ENCODE data around the gene SNAI1.

SNAI1 gene

DNA sequence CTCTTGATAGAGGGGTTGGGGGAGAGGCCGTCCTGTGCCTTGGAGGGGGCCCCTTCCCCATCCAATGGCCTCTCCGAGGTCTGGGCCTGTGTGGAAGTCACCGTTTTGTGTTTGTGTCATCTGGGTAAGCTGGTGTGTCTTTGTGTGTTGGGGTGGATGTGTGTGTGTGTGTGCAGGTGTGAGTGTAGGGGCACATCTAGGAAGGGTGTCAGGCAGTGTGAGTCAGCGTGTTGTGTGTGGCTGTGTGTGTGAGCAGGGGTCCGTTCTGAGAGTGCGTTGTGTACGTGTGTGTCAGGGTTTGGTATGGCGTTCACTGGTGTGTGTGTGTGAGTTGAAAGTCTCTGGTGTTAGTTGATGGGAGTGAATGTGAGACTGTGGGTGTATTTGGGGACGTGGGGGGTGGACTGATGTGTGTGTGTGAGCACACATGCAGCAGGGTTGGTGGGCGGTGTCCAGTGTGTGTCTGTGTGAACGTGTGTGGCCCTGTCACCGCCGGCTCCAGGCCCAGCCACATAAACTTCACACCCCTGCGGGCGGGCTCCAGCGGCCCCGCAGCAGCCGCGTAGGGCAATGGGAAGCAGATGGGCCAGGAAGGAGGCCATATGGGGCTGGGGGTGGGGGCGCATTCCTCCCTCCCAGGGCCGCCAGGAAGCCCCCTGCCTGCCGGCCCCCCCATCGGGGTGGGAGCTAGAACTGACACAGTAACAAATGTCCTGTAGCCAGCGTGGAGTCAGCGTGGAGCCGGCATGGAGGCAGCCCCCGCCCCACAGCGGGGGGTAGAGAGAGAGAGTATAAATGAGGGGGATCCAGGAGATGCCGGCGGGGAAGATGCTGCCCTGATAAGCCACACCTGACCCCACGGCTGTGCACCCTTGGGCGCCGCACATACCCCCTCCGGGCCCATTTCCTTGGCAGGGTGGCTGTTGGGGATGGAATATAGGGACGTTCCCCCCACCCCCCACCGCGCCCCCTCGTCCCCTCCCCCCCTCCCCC lies 32.1 kb downstream of the SNAI1 start:
- H3K36me3 ChIP-seq (ENCODE audit: control insufficient read depth, insufficient read depth, low read length), result no peaks in the 10 kb centered on the region
- no peak overlapping the region for H2AFZ ChIP-seq
- H3K79me2 ChIP-seq, result no peaks in the 10 kb centered on the region
- no peak overlapping the region for H3K27ac ChIP-seq
- no peaks in the 10 kb centered on the region for H3K27me3 ChIP-seq (ENCODE audit: control insufficient read depth, insufficient read depth, low read length)
- H3K9ac ChIP-seq, result no peak overlapping the region
- no peaks in the 10 kb centered on the region for H3K9me3 ChIP-seq (ENCODE audit: control insufficient read depth, low read length)
- H3K4me2 ChIP-seq (ENCODE audit: low read length), result no peak overlapping the region
- H3K4me3 ChIP-seq (ENCODE audit: low read depth, low read length), result no peak overlapping the region
- H3K4me1 ChIP-seq, result no peaks in the 10 kb centered on the region
- TF ChIP-seq, protein P1, sequence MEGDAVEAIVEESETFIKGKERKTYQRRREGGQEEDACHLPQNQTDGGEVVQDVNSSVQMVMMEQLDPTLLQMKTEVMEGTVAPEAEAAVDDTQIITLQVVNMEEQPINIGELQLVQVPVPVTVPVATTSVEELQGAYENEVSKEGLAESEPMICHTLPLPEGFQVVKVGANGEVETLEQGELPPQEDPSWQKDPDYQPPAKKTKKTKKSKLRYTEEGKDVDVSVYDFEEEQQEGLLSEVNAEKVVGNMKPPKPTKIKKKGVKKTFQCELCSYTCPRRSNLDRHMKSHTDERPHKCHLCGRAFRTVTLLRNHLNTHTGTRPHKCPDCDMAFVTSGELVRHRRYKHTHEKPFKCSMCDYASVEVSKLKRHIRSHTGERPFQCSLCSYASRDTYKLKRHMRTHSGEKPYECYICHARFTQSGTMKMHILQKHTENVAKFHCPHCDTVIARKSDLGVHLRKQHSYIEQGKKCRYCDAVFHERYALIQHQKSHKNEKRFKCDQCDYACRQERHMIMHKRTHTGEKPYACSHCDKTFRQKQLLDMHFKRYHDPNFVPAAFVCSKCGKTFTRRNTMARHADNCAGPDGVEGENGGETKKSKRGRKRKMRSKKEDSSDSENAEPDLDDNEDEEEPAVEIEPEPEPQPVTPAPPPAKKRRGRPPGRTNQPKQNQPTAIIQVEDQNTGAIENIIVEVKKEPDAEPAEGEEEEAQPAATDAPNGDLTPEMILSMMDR (IDR thresholded peaks at IDR 0.05), result no peak

DNA sequence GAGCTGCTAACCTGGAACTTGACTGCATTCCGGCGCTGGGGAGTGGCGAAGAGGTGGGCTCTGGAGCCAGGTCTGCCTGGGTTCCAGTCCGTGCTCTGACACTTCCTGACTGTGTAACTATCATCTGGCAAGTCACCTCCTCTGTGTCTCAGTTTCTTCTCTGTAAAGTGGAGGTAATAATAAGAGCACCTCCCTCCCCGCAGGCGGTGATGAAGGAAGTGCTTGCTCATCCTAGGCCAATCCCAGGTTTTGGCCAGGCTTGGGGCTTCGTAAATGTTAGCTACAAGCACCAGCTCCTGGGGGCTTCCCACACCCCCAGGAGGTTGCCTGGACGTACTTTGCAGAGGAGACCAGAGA lies 32.8 kb downstream of the SNAI1 start:
- Histone ChIP-seq H2AFZ (no peak overlapping the region), H3K4me2 (ENCODE audit: low read length) (no peak overlapping the region), H3K27me3 (ENCODE audit: control insufficient read depth, insufficient read depth, low read length) (no peaks in the 10 kb centered on the region), H3K9me3 (ENCODE audit: control insufficient read depth, low read length) (no peaks in the 10 kb centered on the region), H3K4me3 (ENCODE audit: low read depth, low read length) (no peak overlapping the region), H3K27ac (no peak overlapping the region), H3K79me2 (no peaks in the 10 kb centered on the region), H3K4me1 (no peaks in the 10 kb centered on the region), H3K36me3 (ENCODE audit: control insufficient read depth, insufficient read depth, low read length) (no peaks in the 10 kb centered on the region), H3K9ac (no peak overlapping the region)
- TF ChIP-seq, protein P1 (IDR thresholded peaks at IDR 0.05), result no peak

- Histone ChIP-seq H3K9ac (no peak overlapping the region), H3K36me3 (ENCODE audit: control insufficient read depth, insufficient read depth, low read length) (no peaks in the 10 kb centered on the region), H3K4me1 (no peaks in the 10 kb centered on the region), H3K79me2 (no peaks in the 10 kb centered on the region), H3K4me2 (ENCODE audit: low read length) (no peak overlapping the region), H3K4me3 (ENCODE audit: low read depth, low read length) (no peak overlapping the region), H3K9me3 (ENCODE audit: control insufficient read depth, low read length) (no peaks in the 10 kb centered on the region), H3K27me3 (ENCODE audit: control insufficient read depth, insufficient read depth, low read length) (no peaks in the 10 kb centered on the region), H2AFZ (no peak overlapping the region), H3K27ac (no peak overlapping the region)
- TF ChIP-seq, protein P1 (IDR thresholded peaks at IDR 0.05), result no peak
Observed at GRCh38 chr20:50015993-50016770, 33.4 kb downstream of the SNAI1 start.

- Histone ChIP-seq H3K79me2 (no peaks in the 10 kb centered on the region), H3K9ac (no peak overlapping the region), H3K36me3 (ENCODE audit: control insufficient read depth, insufficient read depth, low read length) (no peaks in the 10 kb centered on the region), H3K27me3 (ENCODE audit: control insufficient read depth, insufficient read depth, low read length) (no peaks in the 10 kb centered on the region), H3K4me2 (ENCODE audit: low read length) (no peak overlapping the region), H3K4me3 (ENCODE audit: low read depth, low read length) (no peak overlapping the region), H3K27ac (no peak overlapping the region), H2AFZ (no peak overlapping the region), H3K9me3 (ENCODE audit: control insufficient read depth, low read length) (no peaks in the 10 kb centered on the region), H3K4me1 (no peaks in the 10 kb centered on the region)
- TF ChIP-seq, protein P1 (IDR thresholded peaks at IDR 0.05), result no peak
Observed at GRCh38 chr20:50017160-50017559, 34.4 kb downstream of the SNAI1 start.

Measured in parathyroid adenoma (tissue), 2 donors.